C4-2B (cell line): ENCODE measurements around the gene NAGK.
"Not testable (repeated sequence)": the region's sequence is repeated elsewhere in the genome, so short reads cannot be mapped to it uniquely, and the experiment has no call there.

Experiments
- CTCF ChIP-seq: fragments of 450-650 bp; conservative IDR thresholded peaks from 2 replicates; pipeline ENCODE4 v1.5.1; 2017; ENCODE audit warnings: mild to moderate bottlenecking
- ZFX ChIP-seq: fragments of 450-650 bp; IDR thresholded peaks from 2 replicates; pipeline ENCODE4 v1.6.1; 2017

DNA sequence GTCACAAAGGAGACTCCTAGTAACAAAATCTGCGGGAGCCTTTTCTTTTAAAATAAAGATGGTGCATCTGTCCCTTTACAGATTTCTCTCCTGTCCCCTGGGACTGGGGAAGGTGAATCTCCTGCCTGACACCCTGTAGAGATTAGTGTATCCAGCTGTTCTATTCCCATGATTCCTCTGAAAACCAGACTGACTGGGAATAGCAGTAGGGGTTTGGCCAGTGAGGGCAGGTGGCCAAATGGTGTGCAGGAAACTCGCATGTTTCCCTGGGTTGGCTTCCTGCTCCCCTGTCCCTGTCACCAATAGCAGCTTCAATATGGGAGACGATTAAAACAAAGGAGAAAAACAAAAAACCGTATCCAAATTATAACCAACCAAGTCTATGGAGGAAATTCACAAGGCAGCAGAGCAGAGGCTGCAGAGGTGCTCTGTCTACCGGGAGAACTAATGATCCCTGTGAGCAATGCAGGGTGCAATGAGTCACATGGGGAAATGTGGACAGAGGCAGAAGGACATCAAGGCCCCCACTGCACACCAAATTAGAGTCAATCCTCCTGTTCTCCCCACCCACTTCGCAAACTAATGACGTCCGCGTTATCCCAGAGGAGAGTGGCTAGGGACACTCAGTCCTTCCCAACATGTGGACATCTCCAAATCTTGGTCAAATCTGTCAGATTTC lies 17.0 kb downstream of the NAGK start:
- not testable (repeated sequence) for TF ChIP-seq CTCF, ZFX
